Stromal cell of bone marrow (primary cell): ENCODE data around the gene CENPO.

Experiments used
- DNase-seq: peaks from one replicate; pipeline ENCODE4 v3.0.0-alpha.2; 2012; ENCODE audit warnings: low read depth

CENPO gene

DNA sequence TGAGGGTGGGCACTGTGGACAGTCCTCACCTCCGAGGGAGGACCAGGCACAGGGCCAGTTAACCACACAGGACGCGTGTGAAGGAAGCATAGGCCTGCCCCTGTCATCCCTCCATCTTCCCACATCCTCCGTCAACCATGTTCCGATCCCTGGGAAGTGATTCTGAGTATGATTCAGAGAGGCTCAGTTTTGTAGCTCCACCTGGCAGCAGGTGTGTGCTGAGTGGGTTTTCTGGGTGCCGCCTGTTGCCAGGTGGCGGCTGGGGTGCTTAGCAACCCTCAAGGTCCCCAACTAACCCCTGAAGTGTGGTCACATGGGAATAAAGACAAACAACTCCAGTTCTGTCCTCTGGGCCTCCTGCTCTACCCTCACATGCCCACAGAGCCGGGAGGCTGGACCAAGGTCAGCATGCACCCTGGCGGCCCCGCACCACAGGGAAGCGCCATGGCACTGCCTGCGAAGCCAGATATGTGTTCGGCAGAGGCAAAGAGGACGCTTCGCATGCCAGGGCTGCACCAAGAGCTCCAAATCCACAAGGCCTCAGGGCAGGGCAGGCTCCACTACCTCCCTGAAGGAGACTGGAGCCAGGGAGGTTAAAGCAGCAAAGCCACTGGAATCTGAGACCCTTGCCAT is 66.9 kb downstream of the CENPO start:
- no peak for DNase-seq

DNA sequence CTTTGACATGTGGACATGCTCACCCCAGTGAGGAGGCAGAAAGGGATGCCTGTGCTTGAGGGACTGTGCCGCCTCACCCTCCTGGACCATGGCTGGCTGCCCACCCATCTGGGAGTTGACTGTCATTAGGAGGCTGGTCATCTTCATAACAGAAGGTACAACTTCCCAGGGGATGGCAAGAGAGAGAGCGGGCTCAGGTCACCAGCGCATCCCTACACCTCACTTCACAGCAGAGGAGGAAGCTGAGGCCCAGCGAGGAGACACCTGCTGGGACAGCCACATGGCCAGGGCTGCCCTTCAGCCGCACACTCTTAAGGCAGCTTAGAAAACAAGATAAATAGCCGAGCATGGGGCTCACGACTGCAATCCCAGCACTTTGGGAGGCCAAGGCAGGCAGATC is 67.4 kb downstream of the CENPO start:
- DNase-seq, result no peak

DNA sequence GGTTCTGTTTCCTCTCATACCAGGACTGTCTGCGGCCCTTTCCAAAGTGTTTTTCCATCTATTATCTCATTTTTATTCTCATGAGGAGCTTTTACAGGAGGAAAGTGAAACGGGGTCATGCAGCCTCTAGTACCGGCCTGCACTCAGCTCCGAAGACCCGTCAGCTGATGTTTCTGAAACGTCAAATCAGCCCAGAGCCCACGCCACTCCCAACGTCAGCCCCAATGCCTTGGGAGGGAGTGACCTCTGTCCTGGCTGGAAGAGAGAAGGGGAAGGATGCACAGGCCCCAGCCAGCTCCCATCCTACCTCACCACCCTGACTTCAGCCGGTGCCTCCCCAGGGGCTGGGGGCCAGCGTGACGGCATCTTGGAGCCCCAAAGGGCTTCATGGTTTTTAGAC is 68.3 kb downstream of the CENPO start:
- DNase-seq, result no peak

DNA sequence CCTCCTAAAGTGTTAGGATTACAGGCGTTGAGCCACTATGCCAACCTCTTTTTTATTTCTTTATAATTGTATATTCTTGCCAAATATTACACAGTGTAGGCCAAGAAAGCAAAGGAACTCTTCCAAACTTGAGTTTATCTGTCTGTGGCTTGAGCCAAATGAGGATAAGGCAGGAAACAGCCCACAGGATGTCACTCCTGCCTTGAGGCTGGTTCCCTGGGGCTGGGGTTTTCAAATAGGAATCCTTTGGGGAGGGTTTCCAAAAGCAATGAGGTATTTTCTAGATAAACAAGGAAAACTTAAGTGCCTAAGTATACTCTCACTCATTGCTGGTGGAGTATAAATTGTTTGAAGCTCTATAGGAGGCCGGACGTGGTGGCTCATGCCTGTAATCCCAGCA is 70.4 kb downstream of the CENPO start:
- no peak for DNase-seq

DNA sequence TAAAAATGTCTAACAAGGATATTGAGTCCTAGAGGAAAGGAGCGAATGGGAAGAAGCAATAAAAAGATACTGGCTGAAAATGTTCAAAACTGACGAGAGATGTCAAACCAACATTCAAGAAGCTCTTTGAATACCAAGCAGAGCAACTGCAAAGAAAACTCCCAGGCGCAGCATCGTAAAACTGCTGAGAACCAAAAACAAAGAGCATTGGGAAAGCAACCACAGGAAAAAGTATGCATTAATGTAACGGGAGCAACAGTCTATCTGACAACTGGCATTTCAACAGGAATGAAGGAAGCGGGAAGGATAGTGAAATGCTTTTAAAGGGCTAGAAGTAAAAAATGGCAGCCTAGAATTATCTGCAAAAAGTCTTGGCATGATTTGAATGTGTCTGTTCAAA is 73.7 kb downstream of the CENPO start:
- no peak for DNase-seq

DNA sequence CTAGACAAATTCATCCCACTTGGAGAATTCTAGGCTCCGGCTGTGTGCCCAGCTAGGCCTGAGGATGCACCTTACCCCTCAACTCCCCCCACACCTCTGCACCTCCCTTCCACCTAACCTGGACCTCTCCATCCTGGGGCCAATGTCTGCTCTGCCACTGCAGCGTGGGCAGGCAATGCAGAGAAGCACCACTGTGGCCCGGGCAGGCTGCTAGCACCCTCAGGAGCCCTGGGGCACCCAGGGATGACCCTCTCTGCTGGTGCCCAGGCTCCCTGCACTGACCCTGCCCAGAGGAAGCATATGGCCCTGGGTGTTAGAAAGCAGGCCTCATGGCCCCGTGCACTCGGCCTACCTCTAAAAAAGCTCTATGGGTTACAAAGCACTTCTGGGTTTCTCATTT is 77.2 kb downstream of the CENPO start:
- DNase-seq, result no peak

DNA sequence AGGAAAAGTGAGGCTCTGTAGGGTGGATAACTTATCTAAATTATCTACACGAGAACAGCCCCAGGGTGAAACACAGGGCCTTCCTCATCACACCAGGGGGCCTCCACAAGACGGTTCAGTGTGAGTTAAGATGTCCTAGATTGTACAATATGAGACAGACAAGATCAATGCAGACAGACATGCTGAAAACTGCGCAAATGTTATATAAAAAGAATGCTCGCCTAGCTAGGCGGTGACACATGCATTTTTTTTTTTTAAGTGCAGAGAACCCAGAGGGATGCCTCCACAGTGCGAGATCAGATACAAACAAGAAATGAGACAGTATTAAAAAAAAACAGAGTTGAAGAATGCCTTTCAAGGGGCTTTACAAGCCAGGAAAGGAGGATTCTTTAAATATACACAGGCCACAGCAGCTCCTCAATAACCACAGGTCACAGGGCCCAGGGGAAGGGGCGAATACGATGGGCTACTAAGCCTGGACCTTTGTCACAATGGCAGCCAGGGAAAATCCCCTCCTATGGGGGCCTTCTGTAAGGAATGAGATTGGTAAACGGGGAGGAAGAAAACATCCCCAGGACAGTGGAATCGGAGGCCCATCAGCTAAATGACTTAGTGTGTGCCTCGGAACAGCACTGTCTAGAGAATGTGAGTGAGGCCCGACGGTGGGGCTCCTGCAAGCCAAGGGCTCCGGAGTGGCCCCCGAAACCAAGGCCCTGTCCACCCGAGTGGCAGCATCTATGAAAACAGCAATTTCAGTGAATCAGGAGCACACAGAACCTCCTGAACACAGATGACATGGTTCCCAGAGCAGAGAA is 77.9 kb downstream of the CENPO start:
- DNase-seq, result no peak

DNA sequence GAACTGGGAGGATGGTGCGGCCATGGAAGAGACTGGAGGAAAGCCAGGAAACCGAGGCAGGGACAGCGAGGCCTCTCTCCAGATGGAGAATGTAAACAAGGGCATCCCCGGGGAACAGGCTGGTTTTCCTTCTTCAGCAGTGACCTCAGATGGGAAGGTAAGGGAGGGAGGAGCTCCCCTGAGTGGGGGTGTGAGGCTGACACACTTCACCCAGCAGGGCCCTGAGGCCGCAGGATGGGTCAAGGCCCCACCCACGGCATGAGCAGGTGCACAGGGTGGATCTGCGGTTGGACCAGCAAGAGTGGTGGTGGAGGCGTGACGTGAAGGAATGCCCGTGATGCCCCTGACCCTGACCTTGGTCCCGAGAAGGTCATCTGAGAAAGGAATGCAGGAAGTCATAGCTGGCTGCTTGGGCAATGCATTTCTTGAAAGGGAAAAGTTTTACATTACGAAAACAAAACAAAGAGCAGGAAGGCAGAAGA is 78.7 kb downstream of the CENPO start:
- DNase-seq, result no peak
